Uterus (tissue), 2 donors: ENCODE results near the gene ELL2.

ENCODE experiments used
- CTCF ChIP-seq, 4 experiments: fragments of 200-600 bp in 2 of 4; fragments of 450-650 bp in 2 of 4; sonication (generic) in 2 of 4; IDR thresholded peaks; one replicate each; pipeline ENCODE4 v1.5.1; 2016 to 2019; ENCODE audit warnings: antibody characterized with exemption in 4 of 4, mild to moderate bottlenecking in 2 of 4, moderate library complexity in 1 of 4
- POLR2A ChIP-seq, 2 donors: fragments of 450-650 bp; IDR thresholded peaks; one replicate each; pipeline ENCODE4 v1.6.1; 2016; ENCODE audit warnings: antibody characterized with exemption in 2 of 2, mild to moderate bottlenecking in 1 of 2, moderate library complexity in 1 of 2

GRCh38 chr5:95852567-95852966, 109.1 kb downstream of the ELL2 start:
- no peak for TF ChIP-seq CTCF (IDR thresholded peaks at IDR 0.05)
- TF ChIP-seq POLR2A (IDR thresholded peaks at IDR 0.05): no peak
